WI38 (cell line): ENCODE results near the gene DENND1B.

Source experiments
- H3K4me3 ChIP-seq: 2 replicates; pipeline ENCODE4 v1.5.1; 2011; ENCODE audit warnings: low read depth, mild to moderate bottlenecking, control low read depth, low read length
- CTCF ChIP-seq: IDR thresholded peaks from 2 replicates; pipeline ENCODE4 v1.5.1; 2012; ENCODE audit warnings: low read depth, mild to moderate bottlenecking, control low read depth, low read length

Gene DENND1B

DNA sequence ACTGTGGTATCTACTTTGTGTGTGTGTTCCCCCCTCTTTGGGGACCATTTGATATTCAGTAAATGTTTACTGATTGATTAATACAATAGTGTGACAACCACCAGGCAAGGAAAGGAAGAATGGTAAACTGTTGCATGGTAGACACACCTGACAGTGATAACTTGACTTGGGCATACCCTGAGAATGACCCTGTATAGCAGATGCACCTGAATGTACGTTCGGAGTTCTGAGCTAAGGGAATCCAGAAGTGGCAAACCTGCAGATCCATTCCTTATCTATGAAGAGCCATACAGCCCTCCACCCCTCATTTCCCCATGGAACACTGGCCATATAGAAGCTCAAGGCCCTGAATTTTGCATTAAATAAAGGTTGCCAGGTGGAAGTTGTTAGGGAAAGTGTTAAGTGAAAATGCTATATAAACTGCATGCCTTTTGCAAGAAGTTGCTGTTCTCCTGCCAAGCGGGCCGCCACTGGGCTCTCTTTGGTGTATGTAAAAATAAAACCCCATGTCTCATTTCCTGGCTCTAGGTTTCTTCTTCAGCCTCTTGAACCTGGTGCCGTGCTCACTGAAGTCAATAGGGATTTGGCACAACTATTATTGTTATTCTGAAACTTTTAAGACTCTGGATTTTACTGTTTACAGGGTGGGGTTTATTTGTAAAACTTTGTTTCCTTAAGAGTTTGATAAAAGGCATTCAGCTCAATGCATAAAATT lies 32.6 kb upstream of the DENND1B start:
- TF ChIP-seq CTCF = no peak
- H3K4me3 ChIP-seq = no peak overlapping the region

GRCh38 chr1:197807216-197807615 lies 31.9 kb upstream of the DENND1B start:
- no peak overlapping the region for H3K4me3 ChIP-seq
- no peak for TF ChIP-seq CTCF

DNA sequence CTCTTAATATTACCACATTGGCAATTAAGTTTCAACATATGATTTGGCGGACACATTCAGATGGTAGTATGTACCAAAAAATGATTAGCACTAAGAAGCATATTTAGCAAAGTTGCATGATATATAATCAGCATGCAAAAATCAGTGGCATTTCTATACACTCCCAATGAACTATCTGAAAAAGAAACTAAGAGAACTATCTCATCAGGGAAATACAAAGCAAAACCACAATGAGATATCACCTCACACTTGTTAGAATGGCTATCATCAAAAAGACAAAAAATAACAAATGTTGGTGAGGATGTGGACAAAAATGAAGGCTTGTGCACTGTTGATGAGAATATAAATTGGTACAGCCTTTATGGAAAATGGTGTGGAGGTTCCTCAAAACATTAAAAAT lies 31.4 kb upstream of the DENND1B start:
- no peak overlapping the region for H3K4me3 ChIP-seq
- TF ChIP-seq CTCF = no peak

- no peak for TF ChIP-seq CTCF
- H3K4me3 ChIP-seq = no peak overlapping the region
Observed at GRCh38 chr1:197801684-197802083, 26.4 kb upstream of the DENND1B start.

GRCh38 chr1:197801111-197801482 lies 25.8 kb upstream of the DENND1B start:
- H3K4me3 ChIP-seq = no peak overlapping the region
- TF ChIP-seq CTCF = no peak

- TF ChIP-seq CTCF = no peak
- H3K4me3 ChIP-seq = no peak overlapping the region
Observed at GRCh38 chr1:197800379-197801110, 25.3 kb upstream of the DENND1B start.

GRCh38 chr1:197799271-197799670 lies 24.0 kb upstream of the DENND1B start:
- no peak for TF ChIP-seq CTCF
- H3K4me3 ChIP-seq = no peak overlapping the region
